GM20000 (cell line): ENCODE data around the gene PRSS36.

Source experiments
- DNase-seq: peaks from one replicate; pipeline ENCODE4 v3.0.0; 2012; ENCODE audit warnings: low spot score
- CTCF ChIP-seq: IDR thresholded peaks from 2 replicates; pipeline ENCODE4 v1.5.1; 2012; ENCODE audit warnings: mild to moderate bottlenecking, control low read depth; ENCODE audit errors: extremely low read depth, missing control alignments

The PRSS36 gene

GRCh38 chr16:31136287-31136662, 13.6 kb downstream of the PRSS36 start:
- DNase-seq = no peak
- TF ChIP-seq CTCF = no peak

GRCh38 chr16:31135535-31136286, 14.2 kb downstream of the PRSS36 start, which contains the start of gene PRSS8:
PRSS8 (minus strand) TSS chr16:31135727; CDS start chr16:31135498, 229 bp downstream.
- DNase-seq = no peak
- TF ChIP-seq CTCF = no peak

- no peak for TF ChIP-seq CTCF
These were observed 15.0 kb downstream of the PRSS36 start for GRCh38 chr16:31134625-31135534.

GRCh38 chr16:31134091-31134571, 15.7 kb downstream of the PRSS36 start:
- no peak for DNase-seq
- no peak for TF ChIP-seq CTCF

More at GRCh38 chr16:31134625-31135534, 15.0 kb downstream of the PRSS36 start:
- DNase-seq = no peak

- DNase-seq = no peak
- no peak for TF ChIP-seq CTCF
These were observed 16.8 kb downstream of the PRSS36 start for GRCh38 chr16:31133046-31133501.

- no peak for TF ChIP-seq CTCF
- no peak for DNase-seq
These were observed 17.4 kb downstream of the PRSS36 start for GRCh38 chr16:31132303-31132979.
